Activated CD8-positive, alpha-beta memory T cell treated with anti-CD3 and anti-CD28 coated beads, Interleukin-2, amount 50 U/mL, for 48 hours (primary cell): ENCODE data around the gene EML5.
"Not testable (repeated sequence)": the region's sequence is repeated elsewhere in the genome, so short reads cannot be mapped to it uniquely, and the experiment has no call there.

Experiments
- DNase-seq: peaks from one replicate; pipeline ENCODE4 v3.0.0-alpha.2; 2020

The EML5 gene

DNA sequence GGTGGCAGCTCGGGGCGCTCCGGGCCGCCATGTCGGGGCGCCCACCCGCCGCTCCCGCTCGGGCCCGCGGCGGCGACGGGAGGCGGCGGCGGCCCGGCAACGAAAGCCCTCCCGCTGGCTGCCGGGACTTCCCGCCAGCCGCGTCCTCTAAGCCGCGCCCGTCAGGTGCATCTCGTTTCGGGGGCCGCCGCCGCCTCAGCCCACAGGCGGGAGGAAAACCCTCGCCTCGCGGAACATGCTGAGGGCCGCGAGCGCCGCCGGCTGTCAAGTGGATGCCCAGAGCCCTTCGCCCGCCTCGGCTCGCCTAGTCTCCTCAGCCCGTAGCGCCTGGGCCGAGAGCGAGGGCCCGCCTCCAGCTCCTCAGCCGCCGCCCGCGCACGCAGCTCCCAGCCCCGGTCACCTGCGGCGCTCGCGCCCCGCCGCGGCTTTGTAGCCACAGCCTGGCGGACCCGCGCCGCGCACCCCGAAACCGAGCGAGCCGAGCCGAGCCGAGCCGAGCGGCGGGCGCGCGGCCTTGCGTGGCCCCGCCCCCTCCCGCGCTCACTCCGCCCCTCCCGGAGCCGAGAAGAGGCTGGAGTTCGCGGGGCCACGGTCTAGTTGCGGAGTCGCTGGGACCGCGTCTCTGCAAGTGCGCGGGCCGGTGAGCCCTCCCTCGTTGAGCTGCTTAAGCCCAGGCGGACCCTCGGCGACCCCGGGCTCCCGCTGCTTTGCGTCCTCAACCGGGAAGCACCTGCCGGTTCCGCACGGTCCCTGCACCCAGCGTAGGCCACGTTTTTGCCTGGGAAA lies at the start of gene EML5:
Gene EML5 (minus strand): TSS at position 481 of the 786 bp plus-strand sequence. CDS start 450 bp downstream, at position 31.
- DNase-seq: peak; percentile 88

DNA sequence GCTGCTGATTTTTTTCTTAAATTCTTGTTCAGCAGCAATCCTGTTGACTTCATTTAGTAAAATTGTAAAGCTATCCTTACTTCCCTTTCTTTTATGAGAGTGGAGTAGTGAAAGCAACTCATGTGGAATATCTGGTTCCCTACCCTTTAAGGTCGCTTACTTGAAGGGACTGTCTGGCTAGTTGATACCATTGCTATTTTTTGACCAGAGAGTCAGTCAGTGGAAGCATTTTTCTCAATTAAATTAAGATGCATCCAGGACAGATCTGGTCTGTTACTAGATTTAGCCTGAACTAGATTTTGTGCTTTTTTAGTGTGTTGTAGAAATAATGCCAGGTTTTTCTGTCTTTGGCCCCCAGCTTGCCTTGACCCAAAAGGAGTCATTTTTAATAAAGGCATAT lies 49.7 kb upstream of the EML5 start:
- no peak for DNase-seq

DNA sequence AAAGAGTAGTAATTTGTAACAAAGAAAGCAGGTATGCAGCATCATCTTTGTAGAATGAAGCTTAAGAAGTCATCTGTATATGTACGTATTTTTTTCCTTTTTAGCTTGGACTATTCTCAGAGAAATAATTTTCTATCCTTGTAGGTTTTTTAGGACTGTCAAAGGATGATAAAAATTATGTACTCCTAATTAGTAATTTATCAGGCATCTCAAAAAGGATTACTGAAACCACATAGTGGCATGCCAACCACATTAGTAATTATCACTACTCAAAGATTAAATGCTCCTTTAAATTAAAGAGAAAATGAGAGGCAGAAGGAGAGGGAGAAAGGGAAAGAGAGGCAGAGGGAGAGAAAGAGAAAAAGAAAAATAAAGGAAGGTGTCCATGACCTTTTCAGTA lies 49.0 kb upstream of the EML5 start:
- no peak for DNase-seq

DNA sequence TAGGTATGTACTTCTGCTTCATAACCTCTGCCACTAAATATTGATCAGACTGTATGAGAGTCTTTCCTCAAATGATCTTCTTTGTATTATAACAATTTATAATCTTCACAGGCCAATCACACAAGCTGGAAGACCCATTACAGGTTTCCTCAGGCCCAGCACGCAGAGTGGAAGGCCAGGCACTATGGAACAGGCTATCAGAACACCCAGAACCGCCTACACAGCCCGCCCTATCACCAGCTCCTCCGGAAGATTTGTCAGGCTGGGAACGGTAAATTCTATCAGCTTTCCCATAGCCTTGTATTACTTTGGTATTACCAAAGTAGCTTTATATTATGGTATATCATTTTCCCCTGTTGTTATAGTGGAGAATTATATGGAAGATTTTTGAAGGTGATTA lies 48.2 kb upstream of the EML5 start:
- no peak for DNase-seq

DNA sequence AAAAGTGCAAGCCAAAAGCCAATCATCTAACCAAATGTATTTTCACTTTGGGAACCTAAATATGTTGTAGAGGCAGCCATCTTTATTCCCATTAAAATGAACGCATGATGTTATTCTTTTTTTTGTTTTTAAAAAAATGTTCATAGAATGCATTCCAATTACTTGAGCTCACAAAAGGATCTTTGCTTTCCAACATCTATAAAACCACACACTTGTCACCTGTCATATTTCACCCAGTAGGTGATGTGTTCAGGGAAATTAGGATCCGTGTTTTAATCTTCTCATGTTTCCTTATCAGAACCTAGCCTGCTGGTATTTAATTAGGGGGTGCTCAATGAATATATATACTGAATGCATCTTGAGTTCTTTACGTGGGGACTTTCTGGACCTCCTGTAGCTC lies 45.3 kb upstream of the EML5 start:
- no peak for DNase-seq

DNA sequence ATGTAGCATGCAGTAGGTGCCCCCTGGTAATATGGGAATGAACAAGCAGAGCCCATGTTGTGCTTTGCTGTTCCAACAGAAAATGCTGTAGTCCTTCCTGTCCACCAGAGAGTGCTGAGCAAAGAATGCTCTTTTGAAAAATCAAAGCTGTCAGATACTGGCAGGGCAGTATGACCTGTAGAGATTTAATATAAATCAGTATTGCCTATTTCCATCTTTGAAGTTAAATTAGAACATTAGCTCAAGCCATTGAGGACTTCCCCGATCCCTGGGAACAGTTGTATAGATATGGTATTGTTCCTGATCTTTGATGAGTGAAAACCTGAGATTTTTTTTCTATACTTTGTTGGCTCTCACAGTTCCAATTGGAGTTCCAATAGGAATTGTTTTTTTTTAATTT lies 44.7 kb upstream of the EML5 start:
- DNase-seq: no peak

DNA sequence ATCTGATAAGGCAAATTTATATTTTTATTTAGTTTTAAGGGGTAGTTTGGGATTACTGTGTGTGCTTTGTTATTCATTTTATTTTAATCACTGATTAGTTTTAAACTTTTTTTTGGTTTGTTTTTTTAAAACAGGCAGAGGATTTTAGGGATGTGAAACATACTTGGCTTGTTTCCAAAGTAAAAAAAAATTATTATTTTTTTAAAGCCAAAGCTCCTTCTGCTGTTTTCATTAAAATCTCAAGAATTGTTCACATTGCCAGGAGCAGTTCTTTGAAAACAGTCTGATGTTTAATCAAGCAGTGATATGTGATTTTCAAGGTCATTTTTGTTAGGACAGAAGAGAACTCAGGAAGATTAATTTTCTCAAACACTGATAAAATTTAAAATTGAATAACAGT lies 42.9 kb upstream of the EML5 start:
- no peak for DNase-seq

DNA sequence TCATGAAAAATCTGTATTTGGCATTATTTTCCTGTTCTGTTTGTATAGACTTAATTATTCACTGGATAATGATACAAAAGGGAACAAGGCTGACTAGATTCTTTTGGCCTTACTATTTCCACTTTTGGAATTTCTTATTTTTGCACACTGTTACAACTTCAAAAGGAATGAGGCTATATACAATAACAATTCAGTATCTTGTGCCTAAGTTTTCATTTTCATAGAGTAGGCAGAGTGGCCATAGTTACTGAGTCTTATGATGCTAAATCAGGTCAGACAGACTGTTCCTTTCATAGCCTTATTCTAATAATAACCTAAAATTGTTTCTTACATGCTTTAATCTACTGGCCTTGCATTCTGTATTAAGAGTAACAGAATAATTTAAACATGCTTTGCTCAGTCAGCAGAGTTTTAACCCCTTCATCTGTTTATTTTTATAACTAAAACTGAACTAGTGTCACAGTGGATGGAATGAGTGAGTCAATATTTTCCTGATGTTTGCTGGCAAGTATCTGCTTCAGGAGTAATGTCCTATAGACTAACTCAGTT lies 42.2 kb upstream of the EML5 start:
- DNase-seq: no peak

DNA sequence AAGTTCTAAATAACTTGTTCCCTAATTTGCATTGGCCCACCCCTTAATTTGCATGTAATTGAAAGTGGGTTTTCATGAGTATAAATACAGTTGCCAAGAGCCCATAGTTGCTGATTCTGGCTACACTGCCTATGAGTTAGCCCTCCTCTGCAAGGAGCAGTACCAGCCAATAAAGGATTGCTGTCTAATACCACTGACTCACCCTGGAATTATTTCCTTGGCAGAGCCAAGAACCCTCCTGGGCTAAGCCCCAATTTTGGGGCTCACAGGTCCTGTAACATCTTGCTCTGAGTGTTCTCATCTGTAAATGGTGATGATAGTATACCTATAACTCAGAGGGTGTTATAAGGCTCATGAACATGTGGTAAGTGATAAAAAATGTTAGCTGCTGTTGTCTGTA lies 38.5 kb upstream of the EML5 start:
- DNase-seq: no peak

DNA sequence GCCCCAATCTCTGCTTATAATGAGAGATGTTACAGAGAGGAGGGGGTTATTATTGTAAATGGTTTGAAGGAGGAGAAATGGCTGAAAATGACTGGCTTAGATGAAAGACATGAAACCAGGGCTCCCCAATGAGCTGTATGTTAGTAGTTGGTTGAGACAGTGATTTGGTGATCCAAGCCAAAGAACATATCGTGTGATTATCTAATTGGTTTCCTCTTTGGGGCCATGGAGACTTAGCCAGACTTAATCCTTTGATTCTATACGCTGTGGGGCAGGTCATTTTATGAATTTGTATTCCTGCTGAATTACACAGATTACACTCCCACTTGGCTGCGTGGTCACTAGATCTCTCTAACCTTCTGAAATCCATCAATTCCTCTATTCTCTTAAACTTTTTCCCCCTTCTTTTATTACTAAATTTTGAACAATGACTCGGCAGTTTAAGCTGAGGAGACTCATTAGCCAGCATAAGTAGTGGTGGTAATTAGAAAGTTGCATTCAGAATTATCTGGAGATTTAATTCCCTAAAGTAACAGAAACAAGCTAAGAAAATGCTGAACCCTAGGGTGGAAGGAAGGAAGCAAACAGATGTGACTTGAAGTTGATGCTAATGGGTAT lies 37.0 kb upstream of the EML5 start:
- no peak for DNase-seq

DNA sequence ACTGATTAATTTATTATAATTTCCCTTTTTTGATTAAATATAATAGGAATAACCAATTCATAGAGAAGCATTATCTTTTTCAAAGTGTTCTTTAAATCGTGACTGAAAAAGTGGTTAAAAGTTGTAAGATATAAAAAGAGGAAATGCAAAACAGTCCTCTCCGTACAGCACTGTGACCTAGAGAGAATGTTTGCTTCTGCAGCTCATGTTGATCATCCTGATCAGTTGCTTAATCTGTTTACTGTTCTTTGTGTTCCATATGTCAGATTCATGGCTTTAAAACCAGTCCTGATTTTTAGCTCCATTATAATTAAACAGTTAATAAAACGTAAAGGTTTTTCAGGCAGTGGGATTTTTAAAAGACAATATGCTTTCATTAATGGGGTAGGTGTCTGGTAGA lies 36.4 kb upstream of the EML5 start:
- no peak for DNase-seq

DNA sequence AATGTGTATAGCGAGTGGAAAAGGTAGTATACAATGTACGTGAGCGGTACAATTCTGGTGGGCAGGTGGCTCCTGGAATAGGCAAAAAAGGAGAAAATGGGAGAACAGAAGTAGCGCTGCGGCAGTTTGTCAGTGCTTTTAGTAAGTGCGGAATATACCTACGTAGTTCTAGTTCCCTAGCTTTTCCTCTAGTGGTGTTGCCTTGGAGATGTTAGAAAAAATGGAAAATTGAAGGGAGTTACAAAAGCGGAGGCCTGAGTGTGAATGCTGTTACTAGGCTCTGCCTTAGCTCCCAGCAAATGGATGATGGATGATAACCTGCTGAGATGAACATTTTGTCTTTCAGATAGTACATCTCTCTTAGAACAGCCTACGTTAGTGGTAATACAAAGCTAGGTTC lies 32.8 kb upstream of the EML5 start:
- DNase-seq: no peak

DNA sequence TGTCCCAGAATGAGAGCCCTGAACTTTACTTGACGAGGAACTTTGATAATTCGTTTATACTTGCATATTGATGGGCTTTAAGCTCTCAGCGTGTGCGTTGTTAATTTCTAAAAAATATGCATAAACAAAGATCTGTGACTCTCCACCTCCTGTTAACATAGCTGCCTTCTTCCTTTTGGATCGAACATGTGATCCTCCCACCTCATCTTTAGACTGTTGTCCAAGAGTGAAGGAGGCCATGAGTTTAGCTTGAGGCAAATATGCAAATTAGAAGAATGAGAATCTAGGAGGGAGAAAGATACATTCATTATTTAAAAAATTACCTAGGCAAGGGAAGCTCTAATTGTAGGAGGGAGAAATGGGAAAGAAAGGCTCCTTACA lies 32.3 kb upstream of the EML5 start:
- DNase-seq: no peak

DNA sequence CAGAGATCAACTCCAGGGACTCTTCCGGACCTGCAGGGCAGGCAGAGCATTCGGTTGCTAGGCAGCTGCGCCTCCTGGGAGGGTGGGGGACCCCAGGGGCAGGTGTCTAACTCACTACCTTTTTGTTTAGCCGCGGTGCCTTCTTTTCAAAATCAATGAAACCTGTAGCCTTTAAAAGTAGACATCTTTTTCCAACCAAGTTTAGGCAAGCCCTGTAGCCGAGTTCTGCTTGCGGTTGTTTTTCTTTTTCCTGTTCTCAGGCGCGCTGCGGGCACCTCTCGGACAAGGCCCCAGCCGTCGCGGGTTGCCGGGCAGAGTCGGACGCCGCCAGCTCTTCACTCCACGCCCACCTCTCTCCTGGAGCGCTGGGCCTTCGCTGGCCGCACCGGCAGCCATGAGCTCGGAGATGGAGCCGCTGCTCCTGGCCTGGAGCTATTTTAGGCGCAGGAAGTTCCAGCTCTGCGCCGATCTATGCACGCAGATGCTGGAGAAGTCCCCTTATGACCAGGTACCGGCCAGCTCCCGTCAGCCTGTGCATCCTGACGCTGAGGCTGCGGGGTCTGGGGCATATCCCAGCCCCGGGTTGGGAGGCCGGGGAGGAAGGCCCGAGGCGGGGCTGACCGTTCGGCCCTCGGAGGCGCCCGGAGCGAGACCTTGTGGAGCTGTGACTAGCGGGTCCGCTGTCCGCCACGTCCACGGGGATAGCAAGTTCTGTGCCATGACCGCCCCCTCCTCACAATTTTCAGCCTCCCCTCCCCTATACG lies 31.7 kb upstream of the EML5 start, which contains the start of gene TTC8:
Gene TTC8 (plus strand): TSS at position 338 of the 764 bp plus-strand sequence. CDS start 57 bp downstream, at position 395.
- peak; percentile 88 for DNase-seq

DNA sequence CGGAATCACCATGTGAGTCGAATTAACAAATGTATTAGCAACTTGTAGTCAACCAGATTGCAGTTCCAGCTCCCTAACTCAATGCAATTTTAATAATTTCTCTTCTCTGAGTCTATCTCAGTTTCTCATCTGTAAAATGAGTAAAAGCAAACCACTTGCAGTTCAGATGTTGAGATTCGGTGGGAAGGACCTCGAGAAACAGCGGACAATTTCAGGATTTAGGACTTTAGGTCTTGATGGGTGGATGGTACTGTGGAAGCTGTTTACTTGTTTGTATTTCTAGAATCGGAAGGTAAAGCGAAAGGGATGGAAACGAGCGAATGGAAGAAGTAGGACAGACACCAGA lies 31.2 kb upstream of the EML5 start:
- DNase-seq: no peak

DNA sequence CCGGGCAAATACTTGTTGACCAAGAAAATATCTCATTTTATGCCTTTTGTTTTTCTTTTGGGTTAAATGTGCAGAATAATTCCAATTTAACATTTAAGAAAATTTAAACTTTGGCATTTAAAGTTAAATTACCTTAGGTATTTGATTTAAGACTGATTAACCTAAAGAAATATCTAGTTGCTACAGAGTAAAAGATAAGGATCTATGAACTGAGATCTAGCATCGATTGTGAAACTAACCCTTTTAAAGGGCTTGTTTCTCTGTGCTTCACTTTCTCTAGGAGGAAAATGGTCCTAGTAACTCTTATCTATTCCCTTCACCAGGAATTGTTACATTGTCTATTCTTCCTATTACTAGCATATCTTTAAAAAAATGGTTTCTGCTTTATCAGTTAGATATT lies 29.1 kb upstream of the EML5 start:
- DNase-seq: no peak

DNA sequence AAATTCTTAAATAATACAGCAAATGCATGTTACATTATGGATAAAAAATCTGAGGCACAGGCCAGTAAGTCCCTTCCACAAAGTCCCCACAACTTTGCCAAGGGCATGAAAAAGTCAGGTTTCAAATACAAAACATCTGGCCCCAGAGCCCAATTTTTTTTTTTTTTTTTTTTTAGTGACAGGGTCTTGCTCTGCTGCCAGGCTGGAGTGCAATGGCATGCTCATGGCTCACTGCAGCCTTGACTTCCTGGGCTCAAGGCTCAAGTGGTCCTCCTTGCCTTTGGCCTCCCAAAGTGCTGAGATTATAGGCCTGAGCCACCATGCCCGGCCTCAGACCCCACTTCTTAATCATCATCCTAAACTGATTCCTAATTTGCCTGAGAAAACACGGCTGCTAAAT lies 28.6 kb upstream of the EML5 start:
- no peak for DNase-seq

DNA sequence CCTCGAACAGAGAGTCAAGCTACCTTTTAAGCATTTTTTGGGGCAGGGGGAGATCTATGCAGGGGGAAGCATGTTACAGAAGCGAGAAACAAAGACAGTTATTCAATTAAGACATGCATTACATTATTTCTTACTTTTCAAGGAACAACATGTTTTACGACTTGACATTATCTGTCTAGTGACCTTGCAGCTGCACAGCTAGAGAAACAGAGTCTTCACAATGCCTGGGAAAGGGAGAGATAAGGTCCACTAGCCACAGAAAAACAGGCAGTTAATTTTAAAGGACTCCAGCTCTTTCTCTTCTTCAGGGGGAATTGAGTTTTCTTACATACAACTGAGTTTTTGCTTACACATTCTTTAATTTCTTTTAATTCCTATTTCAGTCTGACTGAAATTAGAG lies 26.9 kb upstream of the EML5 start:
- DNase-seq: not testable (repeated sequence)

DNA sequence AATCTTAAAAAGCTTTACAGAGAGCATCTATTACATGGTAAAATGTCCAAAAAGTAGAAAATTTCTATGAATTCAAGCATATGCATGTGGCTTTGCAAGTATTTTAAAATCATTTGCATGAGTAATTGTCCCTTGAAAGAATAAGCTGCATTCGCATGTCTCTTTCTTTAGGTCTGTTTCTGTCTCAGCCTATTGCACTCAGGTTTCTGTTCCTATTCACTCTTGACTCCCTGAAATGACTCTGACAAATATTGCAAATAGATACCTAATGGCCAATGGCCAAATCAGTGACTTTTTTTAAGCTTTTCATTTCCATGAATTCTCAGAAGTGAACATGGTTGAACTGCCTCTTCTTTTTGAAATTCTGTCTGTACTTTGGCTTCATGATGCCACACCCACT lies 25.3 kb upstream of the EML5 start:
- DNase-seq: no peak

DNA sequence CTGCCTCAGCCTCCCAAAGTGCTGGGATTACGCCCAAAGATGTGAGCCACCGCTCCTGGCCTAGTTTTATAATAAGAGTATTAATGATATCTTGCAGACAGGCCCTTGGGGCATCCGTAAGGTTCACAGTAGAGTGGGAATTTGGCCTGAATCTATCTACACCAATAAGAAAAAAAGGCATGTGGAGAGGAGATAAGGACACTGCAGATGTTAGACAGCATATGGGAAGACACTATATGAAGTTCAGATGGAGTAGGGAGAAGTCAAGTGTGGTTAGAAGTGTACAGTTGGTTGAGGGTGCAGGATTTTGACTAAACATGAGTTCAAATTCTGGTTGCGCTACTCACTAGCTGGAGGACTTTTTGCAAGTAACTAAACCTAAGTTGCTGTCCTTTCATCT lies 23.2 kb upstream of the EML5 start:
- no peak for DNase-seq

DNA sequence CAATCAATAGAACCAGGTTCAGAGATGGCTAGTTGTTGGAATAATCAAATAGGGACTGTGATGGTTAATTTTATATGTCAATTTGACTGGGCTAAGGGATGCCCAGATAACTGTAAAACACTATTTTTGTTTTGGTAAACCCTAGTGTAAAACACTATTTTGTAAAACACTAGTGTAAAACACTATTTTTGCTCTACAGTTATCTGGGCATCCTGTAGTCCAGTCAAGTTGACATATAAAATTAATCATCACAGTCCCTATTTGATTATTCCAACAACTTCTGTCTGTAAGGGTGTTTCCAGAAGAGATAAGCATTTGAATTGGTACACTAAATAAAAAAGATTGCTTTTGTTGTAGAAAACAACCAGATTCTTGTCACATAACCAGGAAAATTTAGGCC lies 15.6 kb upstream of the EML5 start:
- DNase-seq: no peak

DNA sequence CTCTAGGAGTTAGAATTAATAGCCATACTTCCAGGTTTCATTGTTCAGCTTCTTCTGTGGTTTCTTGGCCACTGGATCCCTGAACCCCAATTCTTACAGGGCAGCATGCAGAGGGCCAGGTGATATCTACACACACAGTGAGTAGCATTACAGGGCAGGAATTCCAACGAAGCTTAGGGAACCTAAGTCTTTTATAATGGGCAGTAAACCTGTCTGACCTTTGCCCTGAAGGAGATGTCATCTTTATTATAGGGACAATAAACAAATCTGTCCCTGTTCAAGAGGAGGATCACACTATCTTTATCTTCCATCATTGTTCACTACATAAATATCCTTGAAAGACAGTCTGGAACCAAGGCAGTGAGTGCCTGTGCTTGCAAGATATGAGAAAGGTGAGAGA lies 11.7 kb upstream of the EML5 start:
- DNase-seq: no peak

DNA sequence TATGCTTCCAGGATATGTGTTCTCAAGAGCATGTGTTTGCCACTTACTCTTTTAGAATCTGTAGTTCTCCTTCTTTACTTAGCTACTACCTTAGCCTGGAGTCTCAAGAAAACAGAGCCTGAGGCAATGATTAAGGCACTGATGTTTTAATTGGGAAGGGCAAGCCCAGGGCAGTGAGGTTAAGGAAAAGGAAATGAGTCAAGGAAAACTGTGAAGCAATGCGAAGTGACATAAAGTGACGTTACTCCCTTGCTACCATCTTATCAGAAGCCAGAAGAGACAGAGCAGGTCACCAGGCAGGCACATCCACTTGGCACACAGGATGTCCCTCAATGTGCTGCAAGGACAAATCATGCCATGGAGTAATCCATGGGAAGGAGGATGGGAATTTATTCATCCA lies 11.3 kb upstream of the EML5 start:
- DNase-seq: no peak

DNA sequence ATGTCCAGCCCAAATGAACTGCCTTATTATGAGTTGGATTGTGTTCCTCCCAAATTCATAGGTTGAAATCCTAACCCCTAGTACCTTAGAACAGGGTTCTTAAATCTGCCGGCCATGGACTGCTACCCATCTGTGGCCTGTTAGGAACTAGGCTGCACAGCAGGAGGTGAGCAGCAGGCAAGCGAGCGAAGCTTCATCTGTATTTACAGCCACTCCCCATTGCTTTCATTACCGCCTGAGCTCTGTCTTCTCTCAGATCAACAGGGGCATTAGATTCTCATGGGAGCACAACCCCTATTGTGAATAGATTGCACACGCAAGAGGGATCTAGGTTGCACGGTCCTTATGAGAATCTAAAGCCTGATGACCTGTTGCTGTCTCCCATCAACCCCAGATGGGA lies 9.8 kb upstream of the EML5 start:
- DNase-seq: no peak
